Colonic mucosa (tissue), 4 donors: ENCODE data around the gene ATF6. TPM values are rescaled to one million over a fixed set of nuclear protein-coding genes. Genes with fewer than 3 reads are reported as not detected.
"Not testable (repeated sequence)": the region's sequence is repeated elsewhere in the genome, so short reads cannot be mapped to it uniquely, and the experiment has no call there.

Experiments used
- DNase-seq: peaks from one replicate; pipeline ENCODE4 v3.0.0-alpha.2; 2020
- H3K27ac ChIP-seq: fragments of 200-600 bp; one replicate; pipeline ENCODE4 v1.8.0; 2021
- H3K27me3 ChIP-seq: fragments of 200-600 bp; one replicate; pipeline ENCODE4 v1.8.0; 2021
- H3K36me3 ChIP-seq: fragments of 200-600 bp; one replicate; pipeline ENCODE4 v1.8.0; 2021
- H3K4me1 ChIP-seq: fragments of 200-600 bp; one replicate; pipeline ENCODE4 v1.8.0; 2021; ENCODE audit warnings: mild to moderate bottlenecking
- H3K4me3 ChIP-seq: fragments of 200-600 bp; one replicate; pipeline ENCODE4 v1.8.0; 2021
- H3K9ac ChIP-seq, 2 donors: one replicate each; pipeline ENCODE4 v1.7.0; 2013; ENCODE audit warnings: control low read depth in 2 of 2, low read depth in 2 of 2, low read length in 2 of 2
- H3K9me3 ChIP-seq: fragments of 200-600 bp; one replicate; pipeline ENCODE4 v1.8.0; 2021
- CTCF ChIP-seq: fragments of 200-600 bp; IDR thresholded peaks from one replicate; pipeline ENCODE4 v1.8.0; 2022; ENCODE audit warnings: antibody characterized with exemption, mild to moderate bottlenecking
- intact Hi-C: fragments of 100-400 bp; cut with DNase I; formaldehyde crosslinking; loops from one replicate; pipeline ENCODE4 v1.14.1; 2022
- total RNA-seq, 2 donors: library from RNA; stranded (reverse); fragmentation: NEBNext Ultra II Directional in 1 of 2; extraction: Animal tissue kit (Norgen Biotek cat#: 25700) in 1 of 2; gene quantifications; one replicate each; pipeline ENCODE4 v1.2.1, GENCODE V29; 2021
- donor health status: healthy.
- donor health status: DM: no; HTN: no; CAD: no.
- donor health status: DM: no; HTN: no; CAD: no.

Gene ATF6
- total RNA-seq, 2 donors from 2014 or later, result 19.6 to 24.2 TPM

- TF ChIP-seq CTCF, result no peak
- Histone ChIP-seq H3K27me3 (no peaks in the 10 kb centered on the region), H3K4me1 (no peaks in the 10 kb centered on the region), H3K36me3 (no peaks in the 10 kb centered on the region), H3K4me3 (no peak overlapping the region), H3K9me3 (no peaks in the 10 kb centered on the region), H3K27ac (no peak overlapping the region), H3K9ac (no peak overlapping the region)
- intact Hi-C loops, result no loop called here
- no peak for DNase-seq
Observed at GRCh38 chr1:161826478-161826877, 60.4 kb downstream of the ATF6 start.

GRCh38 chr1:161827786-161828185, 61.7 kb downstream of the ATF6 start:
- Histone ChIP-seq H3K4me1 (no peaks in the 10 kb centered on the region), H3K27ac (no peak overlapping the region), H3K4me3 (no peak overlapping the region), H3K36me3 (no peaks in the 10 kb centered on the region), H3K9me3 (no peaks in the 10 kb centered on the region), H3K9ac (no peak overlapping the region), H3K27me3 (no peaks in the 10 kb centered on the region)
- intact Hi-C loops, result no loop called here
- no peak for TF ChIP-seq CTCF
- DNase-seq, result no peak

GRCh38 chr1:161832299-161832907, 66.3 kb downstream of the ATF6 start:
- H3K27me3 ChIP-seq, H3K9ac ChIP-seq, H3K9me3 ChIP-seq, H3K36me3 ChIP-seq, H3K27ac ChIP-seq, DNase-seq, intact Hi-C loops, H3K4me3 ChIP-seq, H3K4me1 ChIP-seq: not testable (repeated sequence)

GRCh38 chr1:161834967-161835550, 68.9 kb downstream of the ATF6 start:
- no peak overlapping the region for H3K4me3 ChIP-seq
- TF ChIP-seq CTCF, result no peak
- H3K4me1 ChIP-seq, result no peaks in the 10 kb centered on the region
- no peak for DNase-seq
- H3K9ac ChIP-seq, result no peak overlapping the region
- H3K9me3 ChIP-seq, result no peaks in the 10 kb centered on the region
- no peaks in the 10 kb centered on the region for H3K36me3 ChIP-seq
- H3K27ac ChIP-seq, result no peak overlapping the region
- intact Hi-C loops, result no loop called here
- H3K27me3 ChIP-seq, result no peaks in the 10 kb centered on the region

- no peaks in the 10 kb centered on the region for H3K4me1 ChIP-seq
- H3K27ac ChIP-seq, result no peak overlapping the region
- H3K9me3 ChIP-seq, result no peaks in the 10 kb centered on the region
- no peaks in the 10 kb centered on the region for H3K36me3 ChIP-seq
- H3K4me3 ChIP-seq, result no peak overlapping the region
- no peak for TF ChIP-seq CTCF
- no peaks in the 10 kb centered on the region for H3K27me3 ChIP-seq
- no peak for DNase-seq
- H3K9ac ChIP-seq, result no peak overlapping the region
- intact Hi-C loops, result no loop called here
Observed at GRCh38 chr1:161836018-161836417, 69.9 kb downstream of the ATF6 start.

- Histone ChIP-seq H3K4me3 (no peak overlapping the region), H3K4me1 (no peaks in the 10 kb centered on the region), H3K9ac (no peak overlapping the region), H3K27me3 (no peaks in the 10 kb centered on the region), H3K27ac (no peak overlapping the region), H3K36me3 (no peaks in the 10 kb centered on the region), H3K9me3 (no peaks in the 10 kb centered on the region)
- intact Hi-C loops, result no loop called here
- DNase-seq, result no peak
- no peak for TF ChIP-seq CTCF
Observed at GRCh38 chr1:161838362-161838761, 72.2 kb downstream of the ATF6 start.
